K562 treated with DMSO at 1 percent for 4 hours (cell line): ENCODE results near the gene MFSD6L. TPM values are rescaled to one million over a fixed set of nuclear protein-coding genes. Genes with fewer than 3 reads are reported as not detected.

ENCODE experiments used
- total RNA-seq: library from RNA; unstranded; fragments of 300-600 nt; gene quantifications from 2 replicates; pipeline ENCODE4 v1.2.3, GENCODE V29; 2022; ENCODE audit not compliant: insufficient read depth

Gene MFSD6L, protein sequence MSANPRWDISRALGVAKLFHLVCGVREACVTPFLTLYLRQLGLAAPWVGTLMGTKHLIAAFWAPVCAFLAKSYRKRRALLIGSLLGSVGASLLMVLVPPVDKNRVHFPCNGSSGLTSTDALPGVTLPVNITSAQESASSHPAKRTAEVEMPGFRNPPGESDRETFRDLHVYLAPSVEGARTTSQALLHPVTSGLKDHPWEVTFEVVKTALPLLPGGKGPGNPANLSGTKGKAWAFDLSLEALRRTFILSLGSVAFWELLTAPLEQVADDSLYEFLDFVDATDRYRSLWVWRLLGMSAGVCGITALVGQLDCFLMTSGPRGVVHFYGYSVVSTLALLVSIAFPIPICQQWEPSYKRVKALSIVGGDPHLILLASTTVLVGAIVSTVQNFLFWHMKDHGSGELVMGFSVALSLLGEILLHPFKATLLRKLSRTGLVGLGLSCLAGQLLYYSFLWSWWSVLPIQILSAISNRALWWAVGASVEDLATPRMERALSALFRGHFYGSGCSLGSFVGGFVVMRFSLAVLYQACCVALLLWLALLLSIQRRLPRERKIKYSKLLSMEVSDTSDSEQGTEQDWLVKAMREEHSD
- total RNA-seq = not detected in 2 replicates

DNA sequence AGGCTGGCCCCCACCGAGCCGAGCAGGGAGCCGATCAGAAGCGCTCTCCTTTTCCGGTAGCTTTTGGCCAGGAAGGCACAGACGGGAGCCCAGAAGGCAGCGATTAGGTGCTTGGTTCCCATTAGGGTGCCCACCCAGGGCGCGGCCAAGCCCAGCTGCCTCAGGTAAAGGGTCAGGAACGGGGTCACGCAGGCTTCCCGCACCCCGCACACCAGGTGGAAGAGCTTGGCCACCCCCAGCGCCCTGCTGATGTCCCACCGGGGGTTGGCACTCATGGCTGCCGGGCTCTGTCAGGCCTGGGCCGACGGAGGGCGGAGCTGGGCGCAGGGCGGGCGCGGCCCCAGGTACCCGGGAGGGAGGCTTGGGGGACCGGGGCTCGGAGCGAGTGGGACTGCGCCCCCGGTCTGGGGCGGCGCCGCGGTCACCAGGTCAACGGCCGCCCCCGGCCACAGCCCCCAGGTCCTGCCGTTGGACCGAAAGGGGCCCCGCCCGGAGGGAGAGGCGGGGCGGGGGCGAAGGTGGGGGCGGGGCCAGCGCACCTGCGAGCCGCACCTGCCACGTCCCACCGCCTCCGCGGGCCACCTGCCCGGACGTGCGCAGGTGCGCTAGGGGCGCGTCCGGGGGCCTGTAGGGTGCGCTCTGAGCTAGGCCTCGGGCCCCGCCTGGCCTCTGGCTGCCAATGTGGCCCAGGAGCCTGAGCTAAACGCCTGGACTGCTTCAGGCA, at the start of gene MFSD6L:
TSS of gene MFSD6L (minus strand) at position 520 of the 724 bp plus-strand sequence. CDS start at position 275, 245 bp downstream.

DNA sequence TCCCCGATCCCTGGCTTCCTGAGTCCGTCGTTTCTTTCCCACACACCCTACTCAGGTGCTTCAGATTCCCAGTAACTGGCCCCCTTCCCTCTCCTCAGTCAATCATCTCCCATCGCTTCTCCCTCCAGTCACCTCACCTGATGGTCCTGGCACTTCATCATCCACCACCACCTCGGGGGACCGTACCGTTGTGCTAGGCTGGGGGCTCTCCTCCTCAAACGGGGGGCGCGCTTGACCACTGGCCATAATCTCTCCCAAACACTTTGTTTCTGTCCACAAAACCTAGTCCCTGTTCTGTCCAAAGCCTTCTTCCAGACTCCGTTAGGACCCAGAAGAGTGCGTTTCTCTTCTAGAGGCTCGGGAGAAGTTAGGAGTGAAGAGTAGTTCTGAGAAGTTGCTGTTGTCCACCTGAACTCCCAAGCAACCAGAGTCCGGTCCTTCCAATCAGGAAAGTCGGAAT, 41.0 kb downstream of the MFSD6L start, which contains the start of gene SPDYE4:
TSS of gene SPDYE4 (minus strand) at position 410 of the 460 bp plus-strand sequence. CDS start at position 246, 164 bp downstream.

Other genes starting within 250 kb of the MFSD6L start
- gene MYH10, start 168.6 kb downstream of the MFSD6L start, total RNA-seq = 18.7 and 28.6 TPM in 2 replicates
- not detected in 2 replicates for gene CCDC42, start 54.5 kb downstream of the MFSD6L start, total RNA-seq
- gene SPDYE4, start 40.8 kb downstream of the MFSD6L start, total RNA-seq = not detected in 2 replicates
- not detected in 2 replicates for gene PIK3R6, start 68.3 kb upstream of the MFSD6L start, total RNA-seq
- 0.17 TPM in 1 of 2 replicates, not detected in the other for gene PIK3R5, start 166.3 kb upstream of the MFSD6L start, total RNA-seq
- gene NTN1, start 222.1 kb upstream of the MFSD6L start, total RNA-seq = not detected in 2 replicates